Islet of Langerhans (tissue), 1 donor: ENCODE results near the gene ANO1.
"Not testable (repeated sequence)": the region's sequence is repeated elsewhere in the genome, so short reads cannot be mapped to it uniquely, and the experiment has no call there.

Source experiments
- FAIRE-seq: peaks from one replicate; lab custom pipeline; 2011; peaks lifted over from hg19 to GRCh38; lab: Jason Lieb, UNC

The ANO1 gene

DNA sequence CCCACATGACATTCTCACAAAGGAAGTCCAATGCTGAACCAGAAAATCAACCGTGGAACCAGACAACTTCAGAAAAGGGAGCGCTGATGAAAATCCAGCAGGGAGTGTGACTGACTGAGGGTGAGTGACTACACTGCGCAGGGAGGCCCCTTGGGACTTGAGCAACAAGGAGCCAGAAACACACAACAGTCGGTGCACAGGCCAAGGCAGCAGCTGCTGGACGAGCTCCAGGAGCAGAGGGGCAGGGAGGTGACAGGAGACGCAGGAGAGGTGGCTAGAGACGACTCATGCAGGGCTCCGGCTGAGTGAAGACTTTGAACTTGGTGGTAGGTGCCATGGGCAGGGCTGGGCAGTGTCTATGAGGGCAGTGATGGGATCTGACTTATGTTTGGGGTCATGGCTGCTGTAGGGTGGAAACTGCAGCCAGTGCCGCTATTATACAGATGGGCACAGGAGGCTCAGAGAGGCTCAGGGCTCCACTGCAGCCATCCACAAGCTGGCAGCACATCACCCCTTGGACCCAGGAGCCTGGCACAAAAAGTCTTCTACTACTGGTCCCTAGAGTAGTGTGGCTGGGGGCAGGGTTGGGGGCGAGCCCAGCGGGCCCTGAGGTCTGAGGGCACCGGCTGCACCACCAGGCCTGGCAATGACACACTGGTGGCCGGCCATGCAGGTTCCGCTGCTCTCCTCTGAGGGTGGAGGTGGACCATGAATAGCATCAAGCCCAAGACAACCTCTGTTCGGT lies 114.7 kb downstream of the ANO1 start:
- FAIRE-seq = no peak

DNA sequence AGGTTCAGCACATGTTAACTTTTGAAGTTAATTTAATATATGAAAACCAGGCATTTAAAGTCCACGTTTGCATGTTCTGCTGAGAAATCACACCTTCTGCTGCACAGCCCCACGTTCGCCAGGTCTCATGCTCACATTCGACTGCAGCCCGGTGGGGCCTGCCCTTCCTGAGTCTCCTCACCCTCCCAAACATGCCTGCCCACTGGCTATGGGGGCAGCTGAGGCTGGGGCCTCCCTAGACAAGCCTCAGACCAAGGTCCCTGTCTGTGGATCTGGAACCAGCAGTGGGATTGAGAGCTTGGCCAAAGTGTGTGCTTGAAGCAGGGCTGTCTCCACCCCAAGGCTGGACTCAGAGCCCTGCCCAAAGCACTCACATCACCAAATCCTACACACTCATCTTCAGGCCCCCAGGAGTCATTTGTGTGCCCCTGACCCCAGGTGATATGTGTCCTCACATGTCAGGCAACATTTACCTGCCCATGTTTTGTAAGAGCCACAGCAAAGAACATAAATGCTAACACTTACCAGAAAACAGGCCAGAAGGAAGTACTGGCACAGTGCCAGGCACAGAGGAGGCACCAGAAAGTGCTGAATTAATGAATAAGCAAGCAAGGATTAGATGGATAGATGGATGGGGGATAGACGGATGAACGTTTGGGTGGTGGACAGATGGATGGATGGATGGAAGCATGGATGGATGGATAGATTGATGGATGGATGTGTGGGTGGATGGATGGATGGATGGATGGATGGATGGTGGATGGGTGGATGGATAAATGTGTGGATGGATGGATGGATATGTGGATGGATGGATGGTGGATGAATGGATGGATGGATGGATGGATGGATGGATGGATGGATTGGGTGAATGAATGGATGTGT lies 115.5 kb downstream of the ANO1 start:
- FAIRE-seq = no peak

DNA sequence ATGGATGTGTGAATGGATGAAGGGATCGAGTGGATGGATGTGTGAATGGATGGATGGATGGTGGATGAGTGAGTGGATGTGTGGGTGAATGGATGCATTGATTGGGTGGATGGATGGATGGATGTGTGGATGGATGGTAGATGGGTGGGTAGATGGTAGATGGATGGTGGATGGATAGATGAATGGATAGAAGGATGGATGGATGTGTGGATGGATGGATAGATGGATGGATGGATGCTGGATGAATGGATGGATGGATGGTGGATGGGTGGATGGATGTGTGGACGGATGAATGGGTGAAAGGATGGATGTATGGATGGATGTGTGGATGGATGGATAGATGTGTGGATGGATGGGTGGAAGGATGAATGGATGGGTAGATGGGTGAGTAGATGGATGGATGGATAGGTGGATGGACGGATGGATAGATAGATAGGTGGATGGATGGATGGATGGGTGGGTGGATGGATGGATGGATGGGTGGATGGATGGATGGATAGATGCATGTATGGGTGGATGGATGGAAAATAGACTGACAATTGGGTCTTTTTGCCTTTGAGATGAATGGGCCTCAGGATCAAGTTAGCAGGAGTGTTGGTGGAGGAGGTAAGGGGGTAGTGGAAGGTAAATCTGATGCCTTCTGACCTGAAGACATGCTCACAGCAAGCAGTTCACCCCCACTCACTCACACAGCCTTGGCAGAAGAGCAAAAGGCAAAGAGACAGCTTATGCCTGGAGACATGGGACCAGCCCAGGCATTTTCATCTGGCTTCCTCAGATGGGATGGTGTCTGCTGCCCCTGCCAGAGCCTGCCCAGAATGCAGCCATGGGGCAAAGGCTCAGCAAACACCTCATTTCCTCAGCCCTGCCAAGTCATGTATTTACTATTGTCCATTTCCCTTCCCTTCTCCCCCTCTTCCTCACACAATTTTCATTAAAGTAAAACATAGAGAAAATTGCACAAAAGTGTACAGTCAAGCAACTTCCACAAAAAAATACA lies 117.0 kb downstream of the ANO1 start:
- no peak for FAIRE-seq

DNA sequence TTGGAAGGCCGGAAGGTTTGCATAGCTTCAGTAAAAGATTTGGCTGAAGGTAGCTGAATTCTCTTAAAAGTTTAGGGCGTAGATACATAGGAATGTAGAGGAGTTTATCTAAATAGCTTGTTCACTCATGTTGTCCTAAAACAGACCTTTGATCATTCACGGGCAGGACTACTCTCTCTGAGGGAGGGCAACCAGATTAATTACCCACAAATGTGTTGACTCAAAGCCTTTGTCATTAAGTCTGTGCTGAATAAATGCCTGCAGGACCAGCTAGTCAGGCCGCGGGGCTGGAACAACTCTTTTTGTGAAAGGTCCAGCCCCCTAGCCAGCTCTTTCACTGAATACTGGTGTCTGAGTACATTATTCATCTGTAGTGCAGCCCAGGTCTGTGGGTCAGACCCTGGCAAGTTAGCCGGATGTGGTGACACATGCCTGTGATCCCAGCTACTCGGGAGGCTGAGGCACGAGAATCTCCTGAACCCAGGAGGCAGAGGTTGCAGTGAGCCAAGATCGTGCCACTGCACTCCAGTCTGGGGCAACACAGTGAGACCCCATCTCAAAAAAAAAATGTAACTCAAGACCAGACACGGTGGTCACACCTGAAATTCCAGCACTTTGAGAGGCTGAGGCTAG lies 122.2 kb downstream of the ANO1 start:
- FAIRE-seq = no peak

DNA sequence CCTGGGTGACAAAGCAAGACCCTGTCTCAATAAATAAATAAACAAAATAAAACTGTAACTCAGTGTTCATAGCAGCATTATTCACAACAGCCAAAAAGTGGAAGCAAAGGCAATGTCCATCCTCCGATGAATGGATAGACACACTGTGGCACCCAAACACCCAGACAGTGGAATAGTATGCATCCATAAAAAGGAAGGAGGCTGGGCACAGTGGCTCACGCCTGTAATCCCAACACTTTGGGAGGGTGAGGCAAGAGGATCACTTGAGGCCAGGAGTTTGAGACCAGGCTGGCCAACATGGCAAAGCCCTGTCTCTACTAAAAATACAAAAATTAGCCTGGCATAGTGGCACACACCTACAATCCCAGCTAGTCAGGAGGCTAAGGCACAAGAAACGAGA lies 122.9 kb downstream of the ANO1 start:
- not testable (repeated sequence) for FAIRE-seq

DNA sequence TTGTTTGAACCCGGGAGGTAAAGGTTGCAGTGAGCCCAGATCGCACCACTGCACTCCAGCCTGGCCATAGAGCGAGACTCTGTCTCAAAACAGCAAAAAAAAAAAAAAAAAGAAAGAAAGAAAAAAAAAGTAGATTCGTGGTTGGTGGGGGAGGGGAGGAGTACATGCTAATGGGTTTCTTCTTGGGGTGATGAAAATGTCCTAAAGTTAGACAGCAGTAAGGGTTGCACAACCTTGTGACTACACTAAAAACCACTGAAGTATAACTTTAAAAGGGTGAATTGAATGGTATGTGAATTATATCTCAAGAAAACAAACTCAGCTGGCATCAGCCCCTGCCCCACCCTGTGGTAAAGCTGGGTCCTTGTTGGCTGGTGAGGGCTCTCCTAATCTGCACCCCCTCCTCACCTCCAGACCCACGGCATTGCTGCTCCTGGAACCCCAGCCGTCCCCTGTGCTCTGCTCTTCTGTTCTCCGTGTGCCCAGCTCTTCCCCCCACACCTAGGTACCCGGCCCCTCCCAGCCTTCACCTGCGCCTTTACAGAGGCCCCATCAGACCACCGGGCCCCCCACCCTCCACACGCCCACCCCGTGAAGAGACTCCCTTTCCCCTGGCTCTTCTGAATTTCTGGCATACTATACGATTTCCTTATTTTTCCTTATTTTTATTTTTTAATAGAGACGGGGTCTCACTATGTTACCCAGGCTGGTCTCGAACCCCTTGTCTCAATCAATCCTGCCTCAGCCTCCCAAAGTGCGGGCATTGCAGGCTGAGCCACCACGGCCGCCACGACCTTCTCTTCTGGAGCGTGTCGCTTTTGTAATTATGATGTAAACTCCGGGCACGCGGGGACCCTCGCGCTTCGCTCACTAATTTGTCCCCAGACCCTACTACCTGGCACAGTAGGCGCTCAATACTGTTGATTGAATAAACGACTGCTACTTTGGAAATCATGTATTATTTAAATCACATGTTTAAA lies 124.1 kb downstream of the ANO1 start:
- FAIRE-seq = no peak

DNA sequence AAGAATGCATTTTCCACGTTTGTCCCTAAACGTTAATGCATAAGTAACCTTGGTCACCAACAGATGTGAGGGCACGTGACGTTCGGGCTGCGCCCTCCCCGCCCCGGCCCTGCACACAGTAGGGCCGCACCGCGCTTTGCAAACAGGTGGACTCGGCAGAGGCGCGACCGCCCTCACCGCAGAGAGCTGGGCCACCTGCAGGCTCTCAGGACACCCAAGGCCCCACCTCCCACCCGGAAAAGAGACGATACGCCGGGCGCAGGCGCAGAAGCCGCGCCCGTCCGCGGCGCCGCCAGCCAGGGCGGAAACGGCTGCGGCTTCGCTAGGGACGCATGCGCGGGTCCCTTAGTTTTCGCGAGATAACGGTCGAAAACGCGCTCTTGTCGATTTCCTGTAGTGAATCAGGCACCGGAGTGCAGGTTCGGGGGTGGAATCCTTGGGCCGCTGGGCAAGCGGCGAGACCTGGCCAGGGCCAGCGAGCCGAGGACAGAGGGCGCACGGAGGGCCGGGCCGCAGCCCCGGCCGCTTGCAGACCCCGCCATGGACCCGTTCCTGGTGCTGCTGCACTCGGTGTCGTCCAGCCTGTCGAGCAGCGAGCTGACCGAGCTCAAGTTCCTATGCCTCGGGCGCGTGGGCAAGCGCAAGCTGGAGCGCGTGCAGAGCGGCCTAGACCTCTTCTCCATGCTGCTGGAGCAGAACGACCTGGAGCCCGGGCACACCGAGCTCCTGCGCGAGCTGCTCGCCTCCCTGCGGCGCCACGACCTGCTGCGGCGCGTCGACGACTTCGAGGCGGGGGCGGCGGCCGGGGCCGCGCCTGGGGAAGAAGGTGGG lies 125.0 kb downstream of the ANO1 start, which contains the start of gene FADD:
Gene FADD (plus strand): TSS at position 377 of the 831 bp plus-strand sequence. CDS start 164 bp downstream, at position 541.
- no peak for FAIRE-seq

DNA sequence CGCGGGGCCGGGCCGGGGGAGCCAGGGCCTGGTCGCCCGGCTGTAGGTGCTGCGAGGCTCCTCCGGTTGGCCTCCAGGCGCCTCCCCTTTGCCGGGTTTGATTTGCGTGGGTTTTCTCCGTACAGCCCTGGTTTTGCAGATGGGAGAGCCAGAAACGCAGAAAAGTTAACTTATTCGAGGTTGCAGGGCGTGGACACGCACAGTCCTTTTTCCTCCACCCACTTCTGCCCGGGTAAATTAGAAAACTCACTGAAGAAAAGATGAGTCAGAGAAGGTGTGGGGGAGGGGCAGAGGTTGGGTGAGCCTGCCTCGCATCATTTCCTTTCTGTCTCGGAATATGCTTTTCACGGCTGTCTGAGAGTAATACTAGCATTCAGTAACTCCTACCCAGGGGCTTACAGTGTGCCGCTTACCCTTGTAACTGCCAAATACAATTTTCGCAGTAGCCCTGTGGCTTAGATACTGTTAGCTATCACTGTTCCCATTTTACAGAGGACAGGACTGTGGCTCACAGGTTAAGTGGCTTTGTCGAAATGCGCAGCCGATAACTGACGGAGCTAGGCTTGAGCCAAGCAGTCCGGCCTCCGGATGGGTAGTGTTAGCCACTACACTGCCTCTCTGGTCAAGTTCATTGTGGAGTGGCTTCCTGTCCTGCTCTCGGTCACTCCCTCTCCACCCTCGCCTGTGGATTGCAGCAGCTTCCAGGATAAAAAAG lies 125.8 kb downstream of the ANO1 start:
- FAIRE-seq = no peak

DNA sequence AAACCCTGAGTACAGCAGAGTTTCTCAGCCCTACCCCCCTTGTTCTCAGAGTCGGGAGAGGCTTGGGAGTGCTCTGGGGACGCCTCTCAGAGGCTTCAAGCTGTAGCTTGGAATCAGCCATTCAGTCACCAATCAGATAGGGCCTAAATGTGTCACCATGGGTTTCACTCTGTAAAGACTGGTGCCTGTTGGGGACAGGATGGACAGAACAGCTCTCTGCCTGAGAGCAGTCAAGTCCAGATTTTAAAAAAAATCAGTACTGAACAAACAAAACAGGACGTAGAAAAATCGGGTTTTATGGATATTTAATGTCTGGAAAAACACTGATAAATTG lies 126.3 kb downstream of the ANO1 start:
- no peak for FAIRE-seq

DNA sequence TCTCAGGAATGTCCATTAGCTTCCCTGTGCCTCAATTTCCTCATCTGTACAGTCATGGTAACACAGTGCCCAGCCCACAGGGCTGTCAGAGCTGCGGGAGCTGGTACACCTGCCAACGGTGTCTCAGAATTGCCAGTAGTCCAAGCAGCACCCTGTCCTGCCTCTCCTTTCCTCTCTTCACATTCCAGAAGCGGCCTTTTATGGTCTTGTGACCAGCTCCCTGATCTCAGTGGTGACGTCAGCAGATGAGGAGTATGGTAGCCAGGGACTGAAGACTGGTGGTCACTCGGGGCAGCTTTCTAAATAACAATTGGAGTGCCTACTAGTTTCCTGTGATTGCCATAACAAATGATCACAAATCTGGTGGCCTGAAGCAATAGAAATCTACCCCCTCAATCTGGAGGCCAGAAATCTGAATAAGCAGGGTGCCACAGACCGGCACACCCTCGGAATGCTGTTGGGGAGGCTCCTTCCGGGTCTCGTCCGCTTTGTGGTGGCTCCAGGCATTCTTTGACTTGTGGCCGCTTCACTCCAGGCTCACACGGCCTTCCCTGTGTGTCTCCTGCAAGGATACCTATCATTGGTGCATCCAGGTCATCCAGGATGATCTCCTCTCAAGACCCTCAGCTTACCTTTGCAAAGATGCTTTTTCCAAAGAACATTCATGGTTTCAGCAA lies 127.1 kb downstream of the ANO1 start:
- FAIRE-seq = no peak

DNA sequence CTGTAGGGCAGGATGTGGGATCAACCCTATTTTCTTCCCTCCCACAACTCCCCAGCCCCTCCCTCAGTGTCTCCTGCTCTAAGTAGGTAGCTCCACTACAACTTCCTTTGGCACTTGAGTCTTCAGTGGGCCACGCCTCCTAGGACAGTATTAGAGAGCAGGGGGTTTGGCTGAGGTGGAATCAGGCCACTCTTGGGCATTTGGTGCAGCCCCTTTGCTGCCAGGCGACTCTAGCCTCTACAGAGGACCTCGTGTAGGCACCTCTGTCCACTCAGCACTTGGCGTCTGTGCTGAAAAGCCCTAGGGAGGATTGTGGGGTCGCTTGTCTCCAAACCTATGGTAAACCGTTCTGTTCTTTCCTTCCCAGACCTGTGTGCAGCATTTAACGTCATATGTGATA lies 127.6 kb downstream of the ANO1 start:
- no peak for FAIRE-seq

DNA sequence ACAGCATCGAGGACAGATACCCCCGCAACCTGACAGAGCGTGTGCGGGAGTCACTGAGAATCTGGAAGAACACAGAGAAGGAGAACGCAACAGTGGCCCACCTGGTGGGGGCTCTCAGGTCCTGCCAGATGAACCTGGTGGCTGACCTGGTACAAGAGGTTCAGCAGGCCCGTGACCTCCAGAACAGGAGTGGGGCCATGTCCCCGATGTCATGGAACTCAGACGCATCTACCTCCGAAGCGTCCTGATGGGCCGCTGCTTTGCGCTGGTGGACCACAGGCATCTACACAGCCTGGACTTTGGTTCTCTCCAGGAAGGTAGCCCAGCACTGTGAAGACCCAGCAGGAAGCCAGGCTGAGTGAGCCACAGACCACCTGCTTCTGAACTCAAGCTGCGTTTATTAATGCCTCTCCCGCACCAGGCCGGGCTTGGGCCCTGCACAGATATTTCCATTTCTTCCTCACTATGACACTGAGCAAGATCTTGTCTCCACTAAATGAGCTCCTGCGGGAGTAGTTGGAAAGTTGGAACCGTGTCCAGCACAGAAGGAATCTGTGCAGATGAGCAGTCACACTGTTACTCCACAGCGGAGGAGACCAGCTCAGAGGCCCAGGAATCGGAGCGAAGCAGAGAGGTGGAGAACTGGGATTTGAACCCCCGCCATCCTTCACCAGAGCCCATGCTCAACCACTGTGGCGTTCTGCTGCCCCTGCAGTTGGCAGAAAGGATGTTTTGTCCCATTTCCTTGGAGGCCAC lies 128.3 kb downstream of the ANO1 start:
- no peak for FAIRE-seq

DNA sequence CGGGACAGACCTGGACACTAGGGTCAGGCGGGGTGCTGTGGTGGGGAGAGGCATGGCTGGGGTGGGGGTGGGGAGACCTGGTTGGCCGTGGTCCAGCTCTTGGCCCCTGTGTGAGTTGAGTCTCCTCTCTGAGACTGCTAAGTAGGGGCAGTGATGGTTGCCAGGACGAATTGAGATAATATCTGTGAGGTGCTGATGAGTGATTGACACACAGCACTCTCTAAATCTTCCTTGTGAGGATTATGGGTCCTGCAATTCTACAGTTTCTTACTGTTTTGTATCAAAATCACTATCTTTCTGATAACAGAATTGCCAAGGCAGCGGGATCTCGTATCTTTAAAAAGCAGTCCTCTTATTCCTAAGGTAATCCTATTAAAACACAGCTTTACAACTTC lies 128.9 kb downstream of the ANO1 start:
- FAIRE-seq = no peak

DNA sequence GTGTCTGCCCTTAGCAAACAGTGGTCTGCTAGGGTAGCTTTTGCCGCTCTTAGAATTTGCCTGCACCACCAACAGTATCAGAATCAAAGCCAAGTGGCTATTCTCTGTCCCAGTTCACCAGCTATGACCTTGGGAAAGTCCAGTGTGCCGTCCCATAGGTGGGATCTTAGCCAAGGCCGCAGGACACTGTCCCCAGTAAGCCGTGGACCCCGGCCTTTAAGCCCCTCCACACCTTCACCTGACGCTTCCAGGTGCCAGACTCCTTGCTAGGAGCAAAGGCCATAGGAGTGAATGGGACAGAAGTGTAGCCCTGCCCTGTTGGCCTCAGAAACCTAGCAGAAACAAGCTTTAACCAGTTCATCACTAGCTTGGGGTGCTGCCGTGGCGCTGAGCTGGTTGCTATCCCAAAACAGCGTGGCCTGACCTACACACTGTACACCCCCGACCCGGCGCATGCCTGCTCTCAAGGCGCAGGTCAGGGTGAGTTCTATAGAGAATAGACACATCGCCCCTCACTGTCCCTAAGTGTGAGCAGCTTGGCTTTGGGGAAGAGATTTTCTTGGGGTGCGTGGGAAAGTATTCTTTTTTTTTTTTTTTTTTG lies 129.5 kb downstream of the ANO1 start:
- no peak for FAIRE-seq

DNA sequence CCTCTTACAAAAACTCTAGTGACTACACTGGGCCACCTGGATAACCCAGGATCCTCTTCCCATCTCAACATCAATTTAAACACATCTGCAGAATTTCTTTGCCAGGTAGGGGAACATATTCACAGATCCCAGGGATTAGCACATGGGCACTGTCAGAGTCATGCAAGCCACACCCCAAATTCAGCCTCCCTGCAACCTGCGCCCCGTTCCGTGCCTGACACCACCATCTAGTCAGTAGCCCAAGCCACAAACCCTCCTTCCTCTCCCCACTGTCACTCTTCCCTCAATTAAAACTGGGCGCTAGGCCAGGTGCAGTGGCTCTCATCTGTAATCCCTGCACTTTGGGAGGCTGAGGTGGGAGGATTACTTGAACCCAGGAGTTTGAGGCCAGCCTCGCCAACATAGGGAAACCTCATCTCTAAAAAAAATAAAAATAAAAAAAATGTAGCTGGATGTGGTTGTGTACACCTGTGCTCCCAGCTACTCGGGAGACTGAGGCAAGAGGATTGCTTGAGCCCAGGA lies 131.3 kb downstream of the ANO1 start:
- no peak for FAIRE-seq

DNA sequence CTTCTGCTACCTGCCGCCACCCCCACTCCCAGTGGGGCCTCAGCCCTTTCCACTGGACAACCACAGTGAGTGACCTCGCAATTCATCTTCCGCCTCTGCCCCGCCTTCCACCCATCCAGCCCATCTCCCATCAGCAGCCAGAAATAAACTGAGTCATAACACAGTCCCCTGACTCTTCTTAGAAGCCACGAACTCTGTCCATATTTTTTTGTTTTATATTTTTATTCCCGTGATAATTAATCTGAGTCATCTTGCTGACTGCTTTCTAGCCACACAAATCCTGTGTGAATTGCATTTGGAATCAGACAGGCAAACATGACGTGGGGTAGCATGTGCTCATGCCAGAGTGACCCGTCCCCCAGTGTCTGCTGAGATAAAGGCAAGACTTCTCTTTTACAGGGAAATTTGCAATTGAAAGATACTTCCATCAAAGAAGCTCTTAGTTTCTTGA lies 132.0 kb downstream of the ANO1 start:
- FAIRE-seq = no peak

DNA sequence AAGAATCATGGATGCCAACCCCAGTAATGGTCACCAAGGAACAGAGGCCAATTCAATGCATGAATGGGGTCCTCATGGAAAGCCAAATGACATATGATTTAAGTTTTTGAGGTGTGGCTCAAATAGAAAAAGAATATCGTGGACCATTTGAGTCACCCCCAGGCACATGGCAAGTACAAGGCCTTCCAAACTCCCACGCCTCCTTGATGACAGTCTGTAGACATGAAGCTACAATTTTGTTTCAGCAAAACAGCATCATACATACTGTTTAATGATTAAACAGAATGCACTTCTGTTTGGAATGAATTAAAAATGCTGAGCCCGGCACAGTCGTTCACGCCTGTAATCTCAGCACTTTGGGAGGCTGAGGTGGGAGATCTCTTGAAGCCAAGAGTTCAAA lies 132.4 kb downstream of the ANO1 start:
- FAIRE-seq = no peak
